Measurements from ENCODE around the gene SH3RF3.
"Not testable (repeated sequence)": the region's sequence is repeated elsewhere in the genome, so short reads cannot be mapped to it uniquely, and the experiment has no call there.

The SH3RF3 gene

GRCh38 chr2:109222825-109223471 lies 93.9 kb downstream of the SH3RF3 start:
- no peak for DNase-seq

- DNase-seq: no peak
These were observed 94.5 kb downstream of the SH3RF3 start for GRCh38 chr2:109223490-109223889.

GRCh38 chr2:109224341-109224740 lies 95.3 kb downstream of the SH3RF3 start:
- not testable (repeated sequence) for DNase-seq

GRCh38 chr2:109225170-109225782 lies 96.3 kb downstream of the SH3RF3 start:
- no peak for DNase-seq

- DNase-seq: peak; percentile 25
These were observed 97.1 kb downstream of the SH3RF3 start for GRCh38 chr2:109226128-109226527.

- no peak for DNase-seq
These were observed 97.6 kb downstream of the SH3RF3 start for GRCh38 chr2:109226622-109227021.

GRCh38 chr2:109229094-109229675 lies 100.2 kb downstream of the SH3RF3 start:
- DNase-seq: no peak

GRCh38 chr2:109230941-109231420 lies 102.0 kb downstream of the SH3RF3 start:
- DNase-seq: no peak

GRCh38 chr2:109231428-109231827 lies 102.4 kb downstream of the SH3RF3 start:
- DNase-seq: no peak

GRCh38 chr2:109231996-109232705 lies 103.1 kb downstream of the SH3RF3 start:
- no peak for DNase-seq

GRCh38 chr2:109232909-109233308 lies 103.9 kb downstream of the SH3RF3 start:
- no peak for DNase-seq

- DNase-seq: no peak
These were observed 104.6 kb downstream of the SH3RF3 start for GRCh38 chr2:109233643-109234042.

GRCh38 chr2:109234355-109234754 lies 105.3 kb downstream of the SH3RF3 start:
- DNase-seq: no peak

GRCh38 chr2:109236147-109236546 lies 107.1 kb downstream of the SH3RF3 start:
- no peak for DNase-seq

- DNase-seq: no peak
These were observed 108.8 kb downstream of the SH3RF3 start for GRCh38 chr2:109237792-109238191.

GRCh38 chr2:109238580-109238979 lies 109.6 kb downstream of the SH3RF3 start:
- no peak for DNase-seq

- no peak for DNase-seq
These were observed 110.7 kb downstream of the SH3RF3 start for GRCh38 chr2:109239720-109240119.

GRCh38 chr2:109242210-109242653 lies 113.2 kb downstream of the SH3RF3 start:
- no peak for DNase-seq

- peak; percentile 19 for DNase-seq
These were observed 113.8 kb downstream of the SH3RF3 start for GRCh38 chr2:109242654-109243331.

GRCh38 chr2:109243526-109244303 lies 114.7 kb downstream of the SH3RF3 start:
- DNase-seq: no peak

- no peak for DNase-seq
These were observed 115.2 kb downstream of the SH3RF3 start for GRCh38 chr2:109244304-109244582.

GRCh38 chr2:109244750-109245382 lies 115.9 kb downstream of the SH3RF3 start:
- DNase-seq: no peak

Data from NCI-H2029 (cell line).